CD14-positive monocyte (primary cell): ENCODE measurements around the gene ANO6. TPM values are rescaled to one million over a fixed set of nuclear protein-coding genes. Genes with fewer than 3 reads are reported as not detected.

Experiments
- DNase-seq, 3 donors: peaks; one replicate each; pipeline ENCODE4 v3.0.0-alpha.2; 2011 to 2022
- H2AFZ ChIP-seq: 2 replicates; pipeline ENCODE4 v1.6.0; 2012; ENCODE audit warnings: mild to moderate bottlenecking, low read depth, low read length, inconsistent platforms; ENCODE audit not compliant: insufficient read depth, poor library complexity, severe bottlenecking
- H3K27ac ChIP-seq, 2 donors: 1 replicate in 1 of 2; 2 replicates in 1 of 2; pipeline ENCODE4 v1.5.1; 2012 to 2013; ENCODE audit warnings: low read length in 2 of 2, control low read depth in 1 of 2, inconsistent platforms in 1 of 2, low read depth in 1 of 2, mild to moderate bottlenecking in 1 of 2
- H3K27me3 ChIP-seq, 2 donors: one replicate each; pipeline versions ENCODE4 v1.6.0 to v1.6.1; 2011 to 2013; ENCODE audit warnings: low read length in 2 of 2; ENCODE audit not compliant: control insufficient read depth in 2 of 2, insufficient read depth in 2 of 2
- H3K36me3 ChIP-seq, 2 donors: replicated peaks in 1 of 2; 1 replicate in 1 of 2; 2 replicates in 1 of 2; pipeline versions ENCODE4 v1.5.1 to v1.6.1; 2012 to 2013; ENCODE audit warnings: low read length in 2 of 2, control low read depth in 1 of 2, inconsistent platforms in 1 of 2, mild to moderate bottlenecking in 1 of 2; ENCODE audit not compliant: insufficient read depth in 2 of 2, control insufficient read depth in 1 of 2
- H3K4me1 ChIP-seq, 2 donors: 1 replicate in 1 of 2; 2 replicates in 1 of 2; pipeline versions ENCODE4 v1.5.1 to v1.6.1; 2012 to 2013; ENCODE audit warnings: low read length in 2 of 2, control low read depth in 1 of 2, inconsistent platforms in 1 of 2, mild to moderate bottlenecking in 1 of 2, moderate library complexity in 1 of 2; ENCODE audit not compliant: insufficient read depth in 2 of 2, control insufficient read depth in 1 of 2
- H3K4me2 ChIP-seq: replicated peaks from 2 replicates; pipeline ENCODE3; 2012; ENCODE audit warnings: low read length, moderate library complexity, mild to moderate bottlenecking; ENCODE audit not compliant: poor library complexity, severe bottlenecking; ENCODE audit errors: extremely low read depth
- H3K4me3 ChIP-seq, 3 experiments: fragments of 200-600 bp in 1 of 3; sonication (generic) in 1 of 3; replicated peaks in 1 of 3; 1 replicate in 2 of 3; 2 replicates in 1 of 3; pipeline ENCODE4 v1.5.1; 2011 to 2013; ENCODE audit warnings: low read length in 3 of 3, mild to moderate bottlenecking in 3 of 3, control low read depth in 2 of 3, low read depth in 2 of 3, inconsistent platforms in 1 of 3, moderate library complexity in 1 of 3
- H3K79me2 ChIP-seq: 2 replicates; pipeline ENCODE4 v1.6.0; 2012; ENCODE audit warnings: mild to moderate bottlenecking, control low read depth, inconsistent platforms, low read length, moderate library complexity; ENCODE audit not compliant: insufficient read depth
- H3K9ac ChIP-seq: 2 replicates; pipeline ENCODE4 v1.6.0; 2017; ENCODE audit warnings: low read length, mild to moderate bottlenecking; ENCODE audit not compliant: insufficient read depth, poor library complexity, severe bottlenecking
- H3K9me3 ChIP-seq, 2 donors: replicated peaks in 1 of 2; 1 replicate in 1 of 2; 2 replicates in 1 of 2; pipeline versions ENCODE4 v1.5.1 to v1.6.1; 2012 to 2013; ENCODE audit warnings: low read length in 2 of 2, control low read depth in 1 of 2; ENCODE audit not compliant: control insufficient read depth in 1 of 2, insufficient read depth in 1 of 2
- H4K20me1 ChIP-seq: 2 replicates; pipeline ENCODE4 v1.6.0; 2012; ENCODE audit warnings: mild to moderate bottlenecking, low read length, control low read depth, moderate library complexity; ENCODE audit not compliant: insufficient read depth
- H3K27ac Mint-ChIP-seq, 7 donors: one replicate each; pipeline ENCODE4 v1.8.0; 2020; ENCODE audit warnings: mild to moderate bottlenecking in 7 of 7, mixed read lengths in 7 of 7, moderate library complexity in 6 of 7, inconsistent platforms in 2 of 7
- H3K27me3 Mint-ChIP-seq, 3 donors: one replicate each; pipeline ENCODE4 v1.8.0; 2021 to 2022; ENCODE audit warnings: low read depth in 3 of 3, mild to moderate bottlenecking in 3 of 3, mixed read lengths in 3 of 3, moderate library complexity in 3 of 3, inconsistent platforms in 1 of 3
- H3K36me3 Mint-ChIP-seq, 2 donors: one replicate each; pipeline ENCODE4 v1.8.0; 2020; ENCODE audit warnings: mixed read lengths in 2 of 2, inconsistent platforms in 1 of 2, mild to moderate bottlenecking in 1 of 2
- H3K4me1 Mint-ChIP-seq: one replicate; pipeline ENCODE4 v1.8.0; 2020; ENCODE audit warnings: mild to moderate bottlenecking, mixed read lengths
- H3K4me3 Mint-ChIP-seq, 2 donors: one replicate each; pipeline ENCODE4 v1.8.0; 2020; ENCODE audit warnings: mild to moderate bottlenecking in 2 of 2, mixed read lengths in 2 of 2, moderate library complexity in 1 of 2
- H3K9me3 Mint-ChIP-seq, 7 donors: one replicate each; pipeline ENCODE4 v1.8.0; 2020 to 2022; ENCODE audit warnings: mixed read lengths in 7 of 7, mild to moderate bottlenecking in 6 of 7, moderate library complexity in 6 of 7, inconsistent platforms in 2 of 7
- WGBS: methylation state at CpG from one replicate; pipeline ENCODE4 v1.1.5; 2013; ENCODE audit warnings: missing lambda C conversion rate; ENCODE audit not compliant: insufficient coverage; 5-methylcytosine and 5-hydroxymethylcytosine counted together
- intact Hi-C, 2 donors: fragments of 100-400 bp; cut with micrococcal nuclease; formaldehyde crosslinking; loops; one replicate each; pipeline versions ENCODE4 v1.15.0 to v1.15.1; 2023
- polyA plus RNA-seq, 3 donors: library from polyadenylated mRNA; depleted of rRNA in 1 of 3; unstranded in 2 of 3; stranded (reverse) in 1 of 3; fragments of 300-500 nt in 2 of 3; fragments of >200 nt in 1 of 3; fragmentation: Illumina TruSeq in 2 of 3; gene quantifications; 1 replicate in 2 of 3; 2 replicates in 1 of 3; pipeline ENCODE4 v1.2.3, GENCODE V29; 2012 to 2021
- TF ChIP-seq, protein P1 (sequence below): fragments of 200-600 bp; IDR thresholded peaks from one replicate; pipeline ENCODE4 v1.8.0; 2022; ENCODE audit warnings: antibody characterized with exemption, mild to moderate bottlenecking

ANO6 gene
- polyA plus RNA-seq, 3 donors, result 20.2 to 48.7 (median 34.1) TPM

DNA sequence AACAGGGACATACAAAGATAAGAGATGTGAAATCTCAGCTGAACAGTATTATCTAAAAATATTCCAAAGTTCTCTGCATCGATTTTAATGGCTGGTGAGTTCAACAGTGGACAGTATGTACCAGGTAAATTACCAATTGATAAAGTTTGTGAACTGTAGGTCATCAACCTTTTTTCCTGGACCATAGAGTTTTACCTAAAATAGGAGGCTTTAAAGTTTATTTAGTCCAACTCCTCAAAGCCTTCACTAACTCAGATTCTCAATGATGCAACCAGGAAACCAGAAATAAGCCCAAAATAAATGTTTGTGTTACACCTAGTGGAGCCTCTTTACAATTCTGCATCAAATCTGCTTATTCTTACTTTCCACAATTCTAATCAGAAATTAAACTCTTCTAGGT lies 205.8 kb downstream of the ANO6 start:
- Histone ChIP-seq H3K27me3 (no peaks in the 10 kb centered on the region), H3K4me1 (no peaks in the 10 kb centered on the region), H3K9ac (no peak overlapping the region), H3K27ac (no peak overlapping the region), H3K4me2 (no peak overlapping the region), H3K9me3 (no peaks in the 10 kb centered on the region), H3K4me3 (no peak overlapping the region), H3K79me2 (no peaks in the 10 kb centered on the region), H3K36me3 (peaks cover 84 to 100% of the 10 kb centered on the region in 2 donors), H2AFZ (no peak overlapping the region), H4K20me1 (no peaks in the 10 kb centered on the region)
- Mint-ChIP-seq H3K4me3 (no peak overlapping the region), H3K9me3 (peaks cover 0 to 2% (median 0%) of the 10 kb centered on the region in 7 donors), H3K4me1 (no peaks in the 10 kb centered on the region), H3K27me3 (peaks cover 0 to 2% (median 0%) of the 10 kb centered on the region in 3 donors), H3K36me3 (peaks cover 82 to 84% of the 10 kb centered on the region in 2 donors), H3K27ac (no peak overlapping the region)
- no peak for DNase-seq
- intact Hi-C loops, result no loop called here
- WGBS, result no CpG with 5 or more reads among the region's 1 CpG
- TF ChIP-seq, protein P1, sequence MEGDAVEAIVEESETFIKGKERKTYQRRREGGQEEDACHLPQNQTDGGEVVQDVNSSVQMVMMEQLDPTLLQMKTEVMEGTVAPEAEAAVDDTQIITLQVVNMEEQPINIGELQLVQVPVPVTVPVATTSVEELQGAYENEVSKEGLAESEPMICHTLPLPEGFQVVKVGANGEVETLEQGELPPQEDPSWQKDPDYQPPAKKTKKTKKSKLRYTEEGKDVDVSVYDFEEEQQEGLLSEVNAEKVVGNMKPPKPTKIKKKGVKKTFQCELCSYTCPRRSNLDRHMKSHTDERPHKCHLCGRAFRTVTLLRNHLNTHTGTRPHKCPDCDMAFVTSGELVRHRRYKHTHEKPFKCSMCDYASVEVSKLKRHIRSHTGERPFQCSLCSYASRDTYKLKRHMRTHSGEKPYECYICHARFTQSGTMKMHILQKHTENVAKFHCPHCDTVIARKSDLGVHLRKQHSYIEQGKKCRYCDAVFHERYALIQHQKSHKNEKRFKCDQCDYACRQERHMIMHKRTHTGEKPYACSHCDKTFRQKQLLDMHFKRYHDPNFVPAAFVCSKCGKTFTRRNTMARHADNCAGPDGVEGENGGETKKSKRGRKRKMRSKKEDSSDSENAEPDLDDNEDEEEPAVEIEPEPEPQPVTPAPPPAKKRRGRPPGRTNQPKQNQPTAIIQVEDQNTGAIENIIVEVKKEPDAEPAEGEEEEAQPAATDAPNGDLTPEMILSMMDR, result no peak

DNA sequence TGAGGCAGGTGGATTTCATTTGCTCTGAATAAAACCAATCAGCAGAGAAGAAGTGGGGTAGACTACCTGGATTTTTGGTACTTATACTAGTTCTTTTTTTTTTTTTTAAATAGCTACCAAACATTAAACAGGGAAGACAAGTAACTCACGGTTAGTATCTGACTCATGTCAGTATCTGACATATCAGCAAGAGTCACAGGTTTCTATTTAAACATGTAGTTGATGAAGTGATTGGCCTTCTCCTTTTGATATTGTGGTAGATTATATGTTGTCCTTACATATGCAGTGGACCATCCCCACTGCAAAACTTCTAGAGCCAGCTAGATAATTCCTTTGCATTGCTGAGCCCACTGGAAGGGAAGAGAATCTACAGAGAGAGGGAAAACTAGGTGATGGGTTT lies 208.0 kb downstream of the ANO6 start:
- Histone ChIP-seq H3K9ac (no peak overlapping the region), H3K4me3 (no peak overlapping the region), H2AFZ (no peak overlapping the region), H3K9me3 (no peaks in the 10 kb centered on the region), H3K4me2 (no peak overlapping the region), H3K4me1 (no peaks in the 10 kb centered on the region), H3K36me3 (peaks cover 78 to 100% of the 10 kb centered on the region in 2 donors), H4K20me1 (no peaks in the 10 kb centered on the region), H3K27me3 (no peaks in the 10 kb centered on the region), H3K79me2 (no peaks in the 10 kb centered on the region), H3K27ac (no peak overlapping the region)
- intact Hi-C loops, result no loop called here
- Mint-ChIP-seq H3K4me3 (no peak overlapping the region), H3K36me3 (peaks cover 85 to 91% of the 10 kb centered on the region in 2 donors), H3K9me3 (peaks cover 0 to 3% (median 0%) of the 10 kb centered on the region in 7 donors), H3K27me3 (peaks cover 0 to 2% (median 0%) of the 10 kb centered on the region in 3 donors), H3K27ac (no peak overlapping the region), H3K4me1 (no peaks in the 10 kb centered on the region)
- WGBS, result no CpG with 5 or more reads among the region's 1 CpG
- DNase-seq, result no peak
- TF ChIP-seq, protein P1, result no peak
